Psoas muscle (tissue), 8 donors: Measurements from ENCODE around the gene AMZ1. TPM values are rescaled to one million over a fixed set of nuclear protein-coding genes. Genes with fewer than 3 reads are reported as not detected.

ENCODE experiments used
- ATAC-seq, 4 donors: fragments of 200-7000 bp; cut with Tn5 transposase; one replicate each; pipeline ENCODE4 v1.9.1; 2020; ENCODE audit warnings: moderate library complexity in 3 of 4, mild to moderate bottlenecking in 2 of 4
- DNase-seq, 2 donors: peaks; one replicate each; pipeline ENCODE4 v3.0.0-alpha.2; 2020
- H3K27ac ChIP-seq: fragments of 200-600 bp; one replicate; pipeline ENCODE4 v1.8.0; 2022
- H3K27me3 ChIP-seq, 3 donors: fragments of 200-600 bp in 1 of 3; one replicate each; pipeline versions ENCODE4 v1.6.1 to v1.8.0; 2013 to 2022; ENCODE audit warnings: low read length in 2 of 3, mild to moderate bottlenecking in 2 of 3, moderate library complexity in 1 of 3; ENCODE audit not compliant: insufficient read depth in 3 of 3
- H3K36me3 ChIP-seq, 2 donors: fragments of 200-600 bp in 1 of 2; one replicate each; pipeline versions ENCODE4 v1.6.1 to v1.8.0; 2013 to 2022; ENCODE audit warnings: low read depth in 1 of 2, mild to moderate bottlenecking in 1 of 2, moderate library complexity in 1 of 2; ENCODE audit not compliant: insufficient read depth in 1 of 2
- H3K4me1 ChIP-seq: fragments of 200-600 bp; one replicate; pipeline ENCODE4 v1.8.0; 2022
- H3K4me3 ChIP-seq: fragments of 200-600 bp; one replicate; pipeline ENCODE4 v1.8.0; 2022; ENCODE audit warnings: mild to moderate bottlenecking
- H3K9me3 ChIP-seq: fragments of 200-600 bp; one replicate; pipeline ENCODE4 v1.8.0; 2022
- WGBS, 3 donors: extraction: QIAGEN DNeasy Blood & Tissue Kit; methylation state at CpG; one replicate each; pipeline versions ENCODE4 v1.1.6 to v1.1.7; 2013; 5-methylcytosine and 5-hydroxymethylcytosine counted together
- intact Hi-C, 2 donors: fragments of 100-400 bp; cut with DNase I; formaldehyde crosslinking; loops; one replicate each; pipeline versions ENCODE4 v1.11.0 to v1.14.2; 2022
- polyA plus RNA-seq, 3 donors: library from polyadenylated mRNA; stranded (reverse); fragments of 200-250 nt; gene quantifications; one replicate each; pipeline ENCODE4 v1.2.3, GENCODE V29; 2013
- total RNA-seq, 4 donors: library from RNA; stranded (reverse); fragmentation: NEBNext Ultra II Directional in 2 of 4; extraction: Animal tissue kit (Norgen Biotek cat#: 25700) in 2 of 4; gene quantifications; one replicate each; pipeline versions ENCODE4 v1.2.1 to v1.2.4, GENCODE V29; 2021 to 2023
- TF ChIP-seq, protein P1 (sequence below): fragments of 200-600 bp; IDR thresholded peaks from one replicate; pipeline ENCODE4 v1.8.0; 2022; ENCODE audit warnings: antibody characterized with exemption
- donor health status: healthy with polysubstance abuse.
- donor health status: DM: no; HTN: no; CAD: no; lungs with moderate emphysema.
- donor health status: Bipolar disorder and iron deficiency.
- donor health status: healthy.
- donor health status: DM: yes; HTN: yes; CAD: no.
- donor health status: DM: no; HTN: no; CAD: no.
- donor health status: DM: no; HTN: no; CAD: no.
- donor health status: DM: yes; HTN: yes; CAD: no.

AMZ1 gene
- total and polyA plus RNA-seq, 7 donors, result 0.03 TPM; not detected in 6

DNA sequence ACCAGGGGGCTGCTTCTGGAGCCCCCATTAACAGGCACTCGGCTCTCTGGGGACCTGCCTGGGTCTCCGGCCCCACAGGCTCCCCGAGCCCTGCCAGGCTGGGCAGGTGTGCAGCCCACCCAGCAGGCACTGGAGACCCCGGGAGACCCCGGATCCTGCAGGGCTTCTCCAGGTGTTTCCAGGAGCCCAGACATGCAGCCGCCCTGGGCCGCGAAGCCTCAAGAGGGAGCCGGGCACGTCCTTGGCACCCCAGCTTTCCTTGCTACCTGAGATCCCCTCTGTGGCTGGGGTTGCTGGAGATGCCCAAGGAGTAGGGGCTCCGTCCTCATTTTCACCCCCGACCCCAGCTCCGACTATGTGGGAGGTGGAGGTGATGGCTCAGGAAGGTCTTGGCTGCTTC lies 7.7 kb upstream of the AMZ1 start:
- Histone ChIP-seq H3K9me3 (no peaks in the 10 kb centered on the region), H3K36me3 (no peaks in the 10 kb centered on the region), H3K27me3 (peaks cover 0 to 43% (median 5%) of the 10 kb centered on the region in 3 donors), H3K27ac (no peak overlapping the region), H3K4me1 (no peaks in the 10 kb centered on the region), H3K4me3 (no peak overlapping the region)
- TF ChIP-seq, protein P1, sequence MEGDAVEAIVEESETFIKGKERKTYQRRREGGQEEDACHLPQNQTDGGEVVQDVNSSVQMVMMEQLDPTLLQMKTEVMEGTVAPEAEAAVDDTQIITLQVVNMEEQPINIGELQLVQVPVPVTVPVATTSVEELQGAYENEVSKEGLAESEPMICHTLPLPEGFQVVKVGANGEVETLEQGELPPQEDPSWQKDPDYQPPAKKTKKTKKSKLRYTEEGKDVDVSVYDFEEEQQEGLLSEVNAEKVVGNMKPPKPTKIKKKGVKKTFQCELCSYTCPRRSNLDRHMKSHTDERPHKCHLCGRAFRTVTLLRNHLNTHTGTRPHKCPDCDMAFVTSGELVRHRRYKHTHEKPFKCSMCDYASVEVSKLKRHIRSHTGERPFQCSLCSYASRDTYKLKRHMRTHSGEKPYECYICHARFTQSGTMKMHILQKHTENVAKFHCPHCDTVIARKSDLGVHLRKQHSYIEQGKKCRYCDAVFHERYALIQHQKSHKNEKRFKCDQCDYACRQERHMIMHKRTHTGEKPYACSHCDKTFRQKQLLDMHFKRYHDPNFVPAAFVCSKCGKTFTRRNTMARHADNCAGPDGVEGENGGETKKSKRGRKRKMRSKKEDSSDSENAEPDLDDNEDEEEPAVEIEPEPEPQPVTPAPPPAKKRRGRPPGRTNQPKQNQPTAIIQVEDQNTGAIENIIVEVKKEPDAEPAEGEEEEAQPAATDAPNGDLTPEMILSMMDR, result no peak
- intact Hi-C loops, result loop anchor here (2.0 to 5.0 kb wide), 4 partner anchors 113 to 229 kb away; partner anchors contain the start of gene GRIFIN (in 1 of the 2)
- peak in 2 of 4 donors; percentile 4 to 7 for ATAC-seq
- WGBS, 3 donors, result 85 to 93% (median 88%) methylated on average over 13 of the region's 13 CpGs
- DNase-seq, result no peak

DNA sequence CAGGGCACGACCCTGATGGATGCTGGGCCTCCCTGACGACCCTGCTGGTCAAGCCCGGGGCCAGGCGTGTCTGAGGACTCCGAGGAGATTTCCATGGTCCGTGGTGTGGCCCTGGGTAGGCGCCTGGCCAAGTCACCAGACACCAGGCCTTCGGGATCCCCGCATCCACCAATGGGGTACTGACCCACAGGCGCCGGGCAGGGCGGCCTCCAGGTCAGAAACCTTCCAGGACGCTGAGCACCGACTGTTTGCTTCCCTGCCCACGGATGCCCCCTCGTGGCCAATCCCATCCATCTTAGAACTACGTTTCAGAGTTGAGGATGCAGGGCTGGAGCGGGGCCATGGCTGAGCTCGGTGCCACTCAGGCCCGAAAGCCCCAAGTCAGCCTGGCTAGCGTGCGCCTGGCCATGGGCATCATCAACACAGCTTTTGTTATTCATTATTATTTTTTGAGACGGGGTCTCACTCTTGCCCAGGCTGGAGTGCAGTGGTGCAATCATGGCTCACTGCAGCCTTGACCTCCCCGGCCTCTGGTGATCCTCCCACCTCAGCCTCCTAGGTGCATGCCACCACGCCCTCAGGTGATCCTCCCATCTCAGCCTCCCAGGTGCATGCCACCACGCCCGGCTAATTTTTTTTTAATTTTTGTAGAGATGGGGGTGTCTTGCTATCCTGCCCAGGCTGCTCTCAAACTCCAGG lies 7.1 kb upstream of the AMZ1 start:
- intact Hi-C loops, result loop anchor here (2.0 to 5.0 kb wide), 4 partner anchors 114 to 230 kb away; partner anchors contain the start of gene GRIFIN (in 1 of the 2)
- TF ChIP-seq, protein P1, result peak; percentile 72
- no peaks in the 10 kb centered on the region for H3K36me3 ChIP-seq
- no peaks in the 10 kb centered on the region for H3K9me3 ChIP-seq
- H3K27ac ChIP-seq, result no peak overlapping the region
- peaks cover 0 to 45% (median 5%) of the 10 kb centered on the region in 3 donors for H3K27me3 ChIP-seq
- peak; percentile 87 to 97 (median 90) for ATAC-seq
- H3K4me3 ChIP-seq, result no peak overlapping the region
- DNase-seq, result peak; percentile 89 to 91
- WGBS, 3 donors, result 33 to 35% (median 34%) methylated on average over 21 to 27 of the region's 27 CpGs
- H3K4me1 ChIP-seq, result no peaks in the 10 kb centered on the region

DNA sequence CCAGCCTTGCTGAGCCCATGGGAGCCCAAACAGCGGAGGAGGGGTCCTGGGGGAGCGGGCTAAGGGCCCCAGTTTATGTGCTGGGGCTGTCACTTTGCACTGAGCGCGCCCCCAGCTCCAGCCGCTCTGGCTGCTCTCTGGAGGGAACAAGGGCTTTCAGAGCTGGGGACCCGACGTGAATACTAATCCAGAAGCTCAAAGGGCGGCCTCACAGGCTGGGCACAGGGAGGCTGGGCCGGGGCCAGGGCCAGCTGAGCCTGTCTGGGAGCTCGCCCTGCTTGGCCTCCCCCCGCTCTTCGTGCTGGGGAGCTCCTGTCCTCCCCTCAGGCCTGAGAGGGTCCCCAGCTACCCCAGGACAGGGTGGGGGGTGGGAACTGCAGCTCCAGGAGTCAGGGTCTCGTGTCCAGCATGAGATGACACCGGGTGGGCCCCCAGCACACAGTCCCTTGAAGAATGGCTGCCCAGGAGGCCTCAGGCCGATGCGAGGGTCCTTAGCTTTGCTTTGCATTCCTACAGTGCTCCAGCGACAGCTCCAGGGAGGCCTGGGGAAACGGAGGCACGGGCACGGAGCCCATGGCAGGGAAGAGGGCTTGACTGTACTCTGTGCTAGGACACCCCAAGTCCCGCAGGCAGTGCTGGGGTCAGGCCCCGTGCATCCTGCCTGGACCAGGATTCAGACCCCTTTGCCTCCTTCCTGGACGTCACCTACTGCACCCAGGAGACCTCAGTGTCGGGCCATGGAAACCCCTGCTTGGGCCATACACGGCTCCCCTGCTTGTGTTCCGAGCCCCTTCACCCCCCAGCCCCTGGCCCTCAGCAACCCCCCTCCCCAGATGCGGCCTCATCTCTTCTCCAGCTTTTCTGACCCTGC lies 5.8 kb upstream of the AMZ1 start:
- H3K4me3 ChIP-seq, result no peak overlapping the region
- H3K36me3 ChIP-seq, result no peaks in the 10 kb centered on the region
- TF ChIP-seq, protein P1, result no peak
- no peaks in the 10 kb centered on the region for H3K4me1 ChIP-seq
- no peaks in the 10 kb centered on the region for H3K9me3 ChIP-seq
- intact Hi-C loops, result loop anchor here (2.0 to 5.0 kb wide), 4 partner anchors 115 to 231 kb away; partner anchors contain the start of gene GRIFIN (in 1 of the 2)
- DNase-seq (no peak), ATAC-seq (no peak)
- 67 to 78% (median 67%) methylated on average over 25 to 27 of the region's 27 CpGs for WGBS, 3 donors
- peaks cover 0 to 58% (median 5%) of the 10 kb centered on the region in 3 donors for H3K27me3 ChIP-seq
- no peak overlapping the region for H3K27ac ChIP-seq

DNA sequence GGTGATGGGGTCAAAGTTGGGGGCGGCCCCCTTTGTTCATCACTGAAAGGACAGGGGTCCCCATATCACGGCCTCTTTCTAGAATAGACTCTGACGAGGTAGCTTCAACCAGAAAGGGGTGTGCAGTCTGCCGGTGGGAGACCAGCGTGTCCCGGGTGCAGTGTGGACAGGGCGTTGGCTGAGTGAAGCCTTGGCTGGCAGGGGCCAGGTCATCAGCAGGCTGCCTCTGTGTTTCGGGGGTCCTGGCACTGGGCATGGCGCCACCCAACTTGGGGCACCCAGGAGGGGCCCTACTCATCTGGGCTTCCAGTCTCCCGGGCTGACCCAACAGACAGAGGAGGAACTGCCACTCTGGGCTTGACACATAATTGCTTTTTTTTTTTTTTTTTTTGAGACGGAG lies 3.5 kb upstream of the AMZ1 start:
- peaks cover 2% of the 10 kb centered on the region for H3K4me1 ChIP-seq
- H3K9me3 ChIP-seq, result no peaks in the 10 kb centered on the region
- H3K4me3 ChIP-seq, result no peak overlapping the region
- 90 to 92% (median 92%) methylated on average over 10 to 11 of the region's 11 CpGs for WGBS, 3 donors
- DNase-seq (no peak), ATAC-seq (no peak)
- H3K27ac ChIP-seq, result no peak overlapping the region
- peaks cover 0 to 77% (median 18%) of the 10 kb centered on the region in 3 donors for H3K27me3 ChIP-seq
- no peaks in the 10 kb centered on the region for H3K36me3 ChIP-seq
- TF ChIP-seq, protein P1, result no peak
- intact Hi-C loops, result loop anchor here (5.0 kb wide), 2 partner anchors 117 to 207 kb away; partner anchors contain the start of gene GRIFIN (in 1 of the 2)
